ENCODE measurements around the gene CAMTA1. TPM values are rescaled to one million over a fixed set of nuclear protein-coding genes. Genes with fewer than 3 reads are reported as not detected.

The CAMTA1 gene
- polyA plus RNA-seq, 1 of the 3 experiments (the other 2 are of a cell fraction), result 63.1 TPM

DNA sequence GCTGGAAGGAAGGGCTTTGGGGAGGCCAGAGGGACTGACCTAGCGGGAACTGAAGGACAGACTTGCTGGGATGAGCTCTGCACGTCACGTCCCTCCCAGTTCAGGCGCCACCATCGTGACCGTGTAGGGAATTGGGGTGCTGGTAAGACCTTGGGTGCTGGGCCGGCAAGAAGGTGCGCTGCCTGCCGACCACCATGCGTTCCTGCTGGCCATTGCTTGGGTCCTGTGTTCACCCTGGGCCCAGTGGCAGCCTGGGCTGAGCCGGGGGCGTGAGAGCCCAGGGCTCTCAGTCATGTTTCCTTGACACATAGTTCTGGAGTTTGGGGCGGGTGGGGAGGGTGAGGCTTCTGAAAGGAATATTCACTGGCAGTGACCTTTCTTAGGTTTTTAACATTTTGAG is 176.0 kb downstream of the CAMTA1 start:
- WGBS (ENCODE audit: low lambda C conversion rate), result 95% methylated on average over 13 of the region's 13 CpGs
- H3K4me1 ChIP-seq (ENCODE audit: control insufficient read depth in 1 of 2, insufficient read depth in 2 of 2, low read depth in 1 of 2, low read length in 1 of 2), result peaks cover 0 to 17% of the 10 kb centered on the region in 2 experiments; a peak in 2 of 4 replicates
- H4K20me1 ChIP-seq (ENCODE audit: insufficient read depth), result no peaks in the 10 kb centered on the region

GRCh38 chr1:6961905-6962477 is 176.7 kb downstream of the CAMTA1 start:
- no peaks in the 10 kb centered on the region for H3K9me2 ChIP-seq
- peaks cover 0 to 17% of the 10 kb centered on the region in 2 experiments; a peak in 2 of 4 replicates for H3K4me1 ChIP-seq (ENCODE audit: control insufficient read depth in 1 of 2, insufficient read depth in 2 of 2, low read depth in 1 of 2, low read length in 1 of 2)
- ChIA-PET CTCF (no interaction called here), POLR2A (no interaction called here)
- H3K27ac ChIP-seq (ENCODE audit: low read depth in 2 of 2, low read length in 1 of 2), result no peak overlapping the region
- no peaks in the 10 kb centered on the region for H4K20me1 ChIP-seq (ENCODE audit: insufficient read depth)
- no peaks in the 10 kb centered on the region for H3K36me3 ChIP-seq (replicated peaks in 1 of 2; ENCODE audit: control insufficient read depth in 1 of 2, insufficient read depth in 2 of 2, low read length in 1 of 2)
- no peak overlapping the region for H3K4me2 ChIP-seq
- H3K9me3 ChIP-seq, result no peaks in the 10 kb centered on the region
- no peak for DNase-seq
- TF ChIP-seq RAD21 (IDR thresholded peaks at IDR 0.05; ENCODE audit: low read length) (no peak), EP300 (IDR thresholded peaks at IDR 0.05; ENCODE audit: borderline replicate concordance in 1 of 2, low read depth in 1 of 2, low read length in 1 of 2) (no peak), CHD2 (IDR thresholded peaks at IDR 0.05; ENCODE audit: low read length, partially characterized antibody) (no peak), PBX3 (IDR thresholded peaks at IDR 0.05) (no peak), FOSL2 (IDR thresholded peaks at IDR 0.05; ENCODE audit: borderline replicate concordance, low read depth) (no peak), RCOR1 (IDR thresholded peaks at IDR 0.05; ENCODE audit: low read length) (no peak), USF1 (IDR thresholded peaks at IDR 0.05; ENCODE audit: borderline replicate concordance, low read depth) (no peak), YY1 (IDR thresholded peaks at IDR 0.05; ENCODE audit: low read depth) (no peak), TCF12 (IDR thresholded peaks at IDR 0.05) (no peak), GABPA (IDR thresholded peaks at IDR 0.05; ENCODE audit: low read depth) (no peak), NFIC (IDR thresholded peaks at IDR 0.05; ENCODE audit: borderline replicate concordance) (no peak), MAX (IDR thresholded peaks at IDR 0.05; ENCODE audit: low read depth) (no peak)
- TF ChIP-seq, protein P1, sequence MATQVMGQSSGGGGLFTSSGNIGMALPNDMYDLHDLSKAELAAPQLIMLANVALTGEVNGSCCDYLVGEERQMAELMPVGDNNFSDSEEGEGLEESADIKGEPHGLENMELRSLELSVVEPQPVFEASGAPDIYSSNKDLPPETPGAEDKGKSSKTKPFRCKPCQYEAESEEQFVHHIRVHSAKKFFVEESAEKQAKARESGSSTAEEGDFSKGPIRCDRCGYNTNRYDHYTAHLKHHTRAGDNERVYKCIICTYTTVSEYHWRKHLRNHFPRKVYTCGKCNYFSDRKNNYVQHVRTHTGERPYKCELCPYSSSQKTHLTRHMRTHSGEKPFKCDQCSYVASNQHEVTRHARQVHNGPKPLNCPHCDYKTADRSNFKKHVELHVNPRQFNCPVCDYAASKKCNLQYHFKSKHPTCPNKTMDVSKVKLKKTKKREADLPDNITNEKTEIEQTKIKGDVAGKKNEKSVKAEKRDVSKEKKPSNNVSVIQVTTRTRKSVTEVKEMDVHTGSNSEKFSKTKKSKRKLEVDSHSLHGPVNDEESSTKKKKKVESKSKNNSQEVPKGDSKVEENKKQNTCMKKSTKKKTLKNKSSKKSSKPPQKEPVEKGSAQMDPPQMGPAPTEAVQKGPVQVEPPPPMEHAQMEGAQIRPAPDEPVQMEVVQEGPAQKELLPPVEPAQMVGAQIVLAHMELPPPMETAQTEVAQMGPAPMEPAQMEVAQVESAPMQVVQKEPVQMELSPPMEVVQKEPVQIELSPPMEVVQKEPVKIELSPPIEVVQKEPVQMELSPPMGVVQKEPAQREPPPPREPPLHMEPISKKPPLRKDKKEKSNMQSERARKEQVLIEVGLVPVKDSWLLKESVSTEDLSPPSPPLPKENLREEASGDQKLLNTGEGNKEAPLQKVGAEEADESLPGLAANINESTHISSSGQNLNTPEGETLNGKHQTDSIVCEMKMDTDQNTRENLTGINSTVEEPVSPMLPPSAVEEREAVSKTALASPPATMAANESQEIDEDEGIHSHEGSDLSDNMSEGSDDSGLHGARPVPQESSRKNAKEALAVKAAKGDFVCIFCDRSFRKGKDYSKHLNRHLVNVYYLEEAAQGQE (IDR thresholded peaks at IDR 0.05; ENCODE audit: low read depth, low read length), result no peak
- H3K4me3 ChIP-seq (ENCODE audit: low read depth in 2 of 2, low read length in 1 of 2), result no peak overlapping the region
- no peaks in the 10 kb centered on the region for H3K79me2 ChIP-seq (ENCODE audit: insufficient read depth)
- no peak overlapping the region for H2AFZ ChIP-seq (ENCODE audit: low read depth)
- H3F3A ChIP-seq (replicated peaks; ENCODE audit: insufficient read depth), result no peaks in the 10 kb centered on the region
- H3K9ac ChIP-seq, result no peak overlapping the region
- WGBS (ENCODE audit: low lambda C conversion rate), result 88% methylated on average over 13 of the region's 31 CpGs
- no peaks in the 10 kb centered on the region for H3K27me3 ChIP-seq (ENCODE audit: insufficient read depth)

More for the DNA sequence above, 176.0 kb downstream of the CAMTA1 start:
- no peak overlapping the region for H3K9ac ChIP-seq
- no peak overlapping the region for H3K4me2 ChIP-seq
- CTCF ChIA-PET, result interaction anchor here (0.5 to 1.7 kb wide), 2 partner anchors 11 to 461 kb away, joined by 3 to 4 read pairs; no protein-coding TSS in a partner anchor
- no peak overlapping the region for H2AFZ ChIP-seq (ENCODE audit: low read depth)
- no peaks in the 10 kb centered on the region for H3K27me3 ChIP-seq (ENCODE audit: insufficient read depth)
- H3K9me3 ChIP-seq, result no peaks in the 10 kb centered on the region
- no peak for TF ChIP-seq CHD2 (IDR thresholded peaks at IDR 0.05; ENCODE audit: low read length, partially characterized antibody)
- POLR2A ChIA-PET, result no interaction called here
- no peaks in the 10 kb centered on the region for H3K9me2 ChIP-seq
- H3K27ac ChIP-seq (ENCODE audit: low read depth in 2 of 2, low read length in 1 of 2), result no peak overlapping the region
- no peaks in the 10 kb centered on the region for H3F3A ChIP-seq (replicated peaks; ENCODE audit: insufficient read depth)
- no peak for DNase-seq
- H3K79me2 ChIP-seq (ENCODE audit: insufficient read depth), result no peaks in the 10 kb centered on the region
- H3K4me3 ChIP-seq (ENCODE audit: low read depth in 2 of 2, low read length in 1 of 2), result no peak overlapping the region
- no peaks in the 10 kb centered on the region for H3K36me3 ChIP-seq (replicated peaks in 1 of 2; ENCODE audit: control insufficient read depth in 1 of 2, insufficient read depth in 2 of 2, low read length in 1 of 2)
